Measurements from ENCODE around the gene CD70.

- no peak for TF ChIP-seq SUZ12 (IDR thresholded peaks at IDR 0.05; ENCODE audit: extremely low read depth, insufficient read depth, insufficient read length)
- TF ChIP-seq ZNF274 (IDR thresholded peaks at IDR 0.05; ENCODE audit: low read depth, low read length) = no peak
- no peak for TF ChIP-seq YY1 (IDR thresholded peaks at IDR 0.05; ENCODE audit: insufficient read depth, insufficient read length)
Measured at GRCh38 chr19:6579450-6580178, 11.3 kb downstream of the CD70 start.

All from NT2/D1 (cell line).